SK-N-SH (cell line): ENCODE data around the gene SRP19. TPM values are rescaled to one million over a fixed set of nuclear protein-coding genes. Genes with fewer than 3 reads are reported as not detected.

ENCODE experiments used
- CTCF ChIA-PET: fragments of 300-600, 350-600 bp; formaldehyde crosslinking; extraction: SDS; loops from one replicate; lab custom pipeline; 2021; lab: Yijun Ruan, JAX
- POLR2A ChIA-PET: fragments of 350-600 bp; sonication (Branson Sonifier 250); formaldehyde crosslinking; extraction: SDS; loops from one replicate; lab custom pipeline; 2020; ENCODE audit warnings: antibody characterized with exemption, inconsistent platforms; lab: Yijun Ruan, JAX
- DNase-seq: peaks from one replicate; pipeline ENCODE4 v3.0.0; 2012
- H2AFZ ChIP-seq: fragments of 200-600 bp; sonication (generic); 2 replicates; pipeline ENCODE4 v1.8.1; 2016; ENCODE audit warnings: antibody characterized with exemption, mild to moderate bottlenecking, low read depth
- H3F3A ChIP-seq: fragments of 200-600 bp; sonication (generic); replicated peaks from 2 replicates; pipeline ENCODE3; 2016; ENCODE audit warnings: antibody characterized with exemption, mild to moderate bottlenecking; ENCODE audit not compliant: insufficient read depth
- H3K27ac ChIP-seq, 2 experiments: fragments of 200-500 bp in 1 of 2; fragments of 200-600 bp in 1 of 2; sonication (Bioruptor generic) in 1 of 2; sonication (generic), shearing (Covaris generic) in 1 of 2; 2 replicates each; pipeline versions ENCODE4 v1.5.1 to v1.6.1; 2014 to 2016; ENCODE audit warnings: low read depth in 2 of 2, inconsistent platforms in 1 of 2, low read length in 1 of 2, mild to moderate bottlenecking in 1 of 2, mixed read lengths in 1 of 2
- H3K27me3 ChIP-seq: fragments of 200-600 bp; sonication (generic), shearing (Covaris generic); 2 replicates; pipeline ENCODE4 v1.6.1; 2016; ENCODE audit warnings: mixed run types; ENCODE audit not compliant: insufficient read depth
- H3K36me3 ChIP-seq, 2 experiments: fragments of 200-500 bp in 1 of 2; fragments of 200-600 bp in 1 of 2; sonication (Bioruptor generic) in 1 of 2; sonication (generic) in 1 of 2; replicated peaks in 1 of 2; 2 replicates each; pipeline versions ENCODE3 to v1.5.1; 2014 to 2016; ENCODE audit warnings: low read length in 1 of 2, mild to moderate bottlenecking in 1 of 2; ENCODE audit not compliant: insufficient read depth in 2 of 2, control insufficient read depth in 1 of 2
- H3K4me1 ChIP-seq, 2 experiments: fragments of 200-500 bp in 1 of 2; fragments of 200-600 bp in 1 of 2; sonication (Bioruptor generic) in 1 of 2; sonication (generic), shearing (Covaris generic) in 1 of 2; 2 replicates each; pipeline versions ENCODE4 v1.5.1 to v1.6.1; 2014 to 2016; ENCODE audit warnings: low read depth in 1 of 2, low read length in 1 of 2, mixed run types in 1 of 2; ENCODE audit not compliant: insufficient read depth in 2 of 2, control insufficient read depth in 1 of 2
- H3K4me2 ChIP-seq: fragments of 200-600 bp; sonication (generic), shearing (Covaris generic); 2 replicates; pipeline ENCODE4 v1.6.1; 2017; ENCODE audit warnings: mixed run types
- H3K4me3 ChIP-seq, 2 experiments: fragments of 200-500 bp in 1 of 2; fragments of 200-600 bp in 1 of 2; sonication (Bioruptor generic) in 1 of 2; sonication (generic), shearing (Covaris generic) in 1 of 2; 2 replicates each; pipeline versions ENCODE4 v1.5.1 to v1.8.1; 2014 to 2016; ENCODE audit warnings: low read depth in 2 of 2, inconsistent platforms in 1 of 2, low read length in 1 of 2, mild to moderate bottlenecking in 1 of 2, mixed read lengths in 1 of 2, moderate library complexity in 1 of 2
- H3K79me2 ChIP-seq: fragments of 200-600 bp; sonication (generic); 2 replicates; pipeline ENCODE4 v1.8.1; 2017; ENCODE audit warnings: mild to moderate bottlenecking; ENCODE audit not compliant: insufficient read depth
- H3K9ac ChIP-seq: fragments of 200-600 bp; sonication (generic); 2 replicates; pipeline ENCODE4 v1.6.1; 2017; ENCODE audit warnings: mixed run types
- H3K9me2 ChIP-seq: fragments of 200-600 bp; sonication (generic); 2 replicates; pipeline ENCODE4 v1.6.1; 2017; ENCODE audit warnings: mixed run types
- H3K9me3 ChIP-seq: fragments of 200-600 bp; sonication (generic); 2 replicates; pipeline ENCODE4 v1.6.1; 2017; ENCODE audit warnings: mixed run types, mild to moderate bottlenecking, moderate library complexity
- H4K20me1 ChIP-seq: fragments of 200-600 bp; sonication (generic); 2 replicates; pipeline ENCODE4 v1.6.1; 2017; ENCODE audit warnings: mild to moderate bottlenecking, mixed run types; ENCODE audit not compliant: insufficient read depth
- EP300 ChIP-seq, 2 experiments: IDR thresholded peaks; 2 replicates each; pipeline versions ENCODE4 v1.4.0 to v1.6.1; 2012; ENCODE audit warnings: borderline replicate concordance in 1 of 2, low read depth in 1 of 2, low read length in 1 of 2
- FOSL2 ChIP-seq: IDR thresholded peaks from 2 replicates; pipeline ENCODE4 v1.4.0; 2012; ENCODE audit warnings: low read depth, mild to moderate bottlenecking, moderate library complexity, borderline replicate concordance
- FOXJ3 ChIP-seq: sonication (generic); formaldehyde crosslinking; IDR thresholded peaks from 2 replicates; pipeline ENCODE4 v1.5.1; 2020; ENCODE audit warnings: mild to moderate bottlenecking, missing genetic modification reagents
- FOXM1 ChIP-seq: IDR thresholded peaks from 2 replicates; pipeline ENCODE4 v1.4.0; 2012; ENCODE audit warnings: low read depth, mild to moderate bottlenecking
- GABPA ChIP-seq: IDR thresholded peaks from 2 replicates; pipeline ENCODE4 v1.4.0; 2012; ENCODE audit warnings: low read depth, mild to moderate bottlenecking
- IRF3 ChIP-seq: fragments of 150-350 bp; IDR thresholded peaks from 2 replicates; pipeline ENCODE4 v1.6.1; 2016; ENCODE audit warnings: mild to moderate bottlenecking, low read depth, low read length
- JUND ChIP-seq: IDR thresholded peaks from 2 replicates; pipeline ENCODE4 v1.4.0; 2012
- NFIC ChIP-seq: IDR thresholded peaks from 2 replicates; pipeline ENCODE4 v1.4.0; 2012; ENCODE audit warnings: borderline replicate concordance
- NRF1 ChIP-seq: IDR thresholded peaks from 2 replicates; pipeline ENCODE4 v1.6.1; 2012; ENCODE audit warnings: low read depth, mild to moderate bottlenecking, low read length
- SIN3A ChIP-seq: IDR thresholded peaks from 2 replicates; pipeline ENCODE4 v1.6.1; 2012; ENCODE audit warnings: low read depth, mild to moderate bottlenecking, low read length, moderate library complexity, borderline replicate concordance
- TAF1 ChIP-seq: IDR thresholded peaks from 2 replicates; pipeline ENCODE4 v1.6.1; 2012; ENCODE audit warnings: low read depth, mild to moderate bottlenecking, low read length, moderate library complexity, borderline replicate concordance
- USF2 ChIP-seq: fragments of 150-350 bp; IDR thresholded peaks from 2 replicates; pipeline ENCODE4 v1.6.1; 2017; ENCODE audit warnings: antibody characterized with exemption, low read length, low read depth, borderline replicate concordance
- WGBS: methylation state at CpG from one replicate; pipeline ENCODE4 v1.1.6; 2017; ENCODE audit warnings: low lambda C conversion rate; 5-methylcytosine and 5-hydroxymethylcytosine counted together
- polyA plus RNA-seq, 3 experiments: library from polyadenylated mRNA; depleted of rRNA; stranded (reverse); fragments of >200 nt; gene quantifications; 2 replicates each; pipeline ENCODE4 v1.2.3, GENCODE V29; 2012
- TF ChIP-seq, protein P1 (sequence below): IDR thresholded peaks from 2 replicates; pipeline ENCODE4 v1.6.1; 2012; ENCODE audit warnings: mild to moderate bottlenecking, low read depth, low read length, moderate library complexity
- TF ChIP-seq, protein P2 (sequence below): IDR thresholded peaks from 2 replicates; pipeline ENCODE4; 2012
- TF ChIP-seq, protein P3 (sequence below): IDR thresholded peaks from 2 replicates; pipeline ENCODE4 v1.4.0; 2012; ENCODE audit warnings: low read depth

SRP19 gene
- polyA plus RNA-seq, 1 of the 3 experiments (the other 2 are of a cell fraction) = 46.4 TPM

- TF ChIP-seq, protein P1, sequence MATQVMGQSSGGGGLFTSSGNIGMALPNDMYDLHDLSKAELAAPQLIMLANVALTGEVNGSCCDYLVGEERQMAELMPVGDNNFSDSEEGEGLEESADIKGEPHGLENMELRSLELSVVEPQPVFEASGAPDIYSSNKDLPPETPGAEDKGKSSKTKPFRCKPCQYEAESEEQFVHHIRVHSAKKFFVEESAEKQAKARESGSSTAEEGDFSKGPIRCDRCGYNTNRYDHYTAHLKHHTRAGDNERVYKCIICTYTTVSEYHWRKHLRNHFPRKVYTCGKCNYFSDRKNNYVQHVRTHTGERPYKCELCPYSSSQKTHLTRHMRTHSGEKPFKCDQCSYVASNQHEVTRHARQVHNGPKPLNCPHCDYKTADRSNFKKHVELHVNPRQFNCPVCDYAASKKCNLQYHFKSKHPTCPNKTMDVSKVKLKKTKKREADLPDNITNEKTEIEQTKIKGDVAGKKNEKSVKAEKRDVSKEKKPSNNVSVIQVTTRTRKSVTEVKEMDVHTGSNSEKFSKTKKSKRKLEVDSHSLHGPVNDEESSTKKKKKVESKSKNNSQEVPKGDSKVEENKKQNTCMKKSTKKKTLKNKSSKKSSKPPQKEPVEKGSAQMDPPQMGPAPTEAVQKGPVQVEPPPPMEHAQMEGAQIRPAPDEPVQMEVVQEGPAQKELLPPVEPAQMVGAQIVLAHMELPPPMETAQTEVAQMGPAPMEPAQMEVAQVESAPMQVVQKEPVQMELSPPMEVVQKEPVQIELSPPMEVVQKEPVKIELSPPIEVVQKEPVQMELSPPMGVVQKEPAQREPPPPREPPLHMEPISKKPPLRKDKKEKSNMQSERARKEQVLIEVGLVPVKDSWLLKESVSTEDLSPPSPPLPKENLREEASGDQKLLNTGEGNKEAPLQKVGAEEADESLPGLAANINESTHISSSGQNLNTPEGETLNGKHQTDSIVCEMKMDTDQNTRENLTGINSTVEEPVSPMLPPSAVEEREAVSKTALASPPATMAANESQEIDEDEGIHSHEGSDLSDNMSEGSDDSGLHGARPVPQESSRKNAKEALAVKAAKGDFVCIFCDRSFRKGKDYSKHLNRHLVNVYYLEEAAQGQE = peak; percentile 5; the same call in 1 of the 2 replicates
- TF ChIP-seq TAF1 = peak; percentile 74
- TF ChIP-seq IRF3 = 0 out of 2 replicates have a peak, but pooled peaks have one; percentile 46
- TF ChIP-seq, protein P2, sequence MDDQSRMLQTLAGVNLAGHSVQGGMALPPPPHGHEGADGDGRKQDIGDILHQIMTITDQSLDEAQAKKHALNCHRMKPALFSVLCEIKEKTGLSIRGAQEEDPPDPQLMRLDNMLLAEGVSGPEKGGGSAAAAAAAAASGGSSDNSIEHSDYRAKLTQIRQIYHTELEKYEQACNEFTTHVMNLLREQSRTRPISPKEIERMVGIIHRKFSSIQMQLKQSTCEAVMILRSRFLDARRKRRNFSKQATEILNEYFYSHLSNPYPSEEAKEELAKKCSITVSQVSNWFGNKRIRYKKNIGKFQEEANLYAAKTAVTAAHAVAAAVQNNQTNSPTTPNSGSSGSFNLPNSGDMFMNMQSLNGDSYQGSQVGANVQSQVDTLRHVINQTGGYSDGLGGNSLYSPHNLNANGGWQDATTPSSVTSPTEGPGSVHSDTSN = peak; percentile 99
- TF ChIP-seq GABPA = peak; percentile 95
- TF ChIP-seq FOXJ3 = no peak
- no peak for TF ChIP-seq NRF1
- 0 out of 2 replicates have a peak, but pooled peaks have one; percentile 25 for TF ChIP-seq FOXM1
- TF ChIP-seq EP300 (IDR thresholded peaks at IDR 0.05; ENCODE audit: borderline replicate concordance in 1 of 2, low read depth in 1 of 2, low read length in 1 of 2) = no peak
- TF ChIP-seq SIN3A = no peak
These were observed at the start of gene SRP19 (continued) for GRCh38 chr5:112860929-112861637.

DNA sequence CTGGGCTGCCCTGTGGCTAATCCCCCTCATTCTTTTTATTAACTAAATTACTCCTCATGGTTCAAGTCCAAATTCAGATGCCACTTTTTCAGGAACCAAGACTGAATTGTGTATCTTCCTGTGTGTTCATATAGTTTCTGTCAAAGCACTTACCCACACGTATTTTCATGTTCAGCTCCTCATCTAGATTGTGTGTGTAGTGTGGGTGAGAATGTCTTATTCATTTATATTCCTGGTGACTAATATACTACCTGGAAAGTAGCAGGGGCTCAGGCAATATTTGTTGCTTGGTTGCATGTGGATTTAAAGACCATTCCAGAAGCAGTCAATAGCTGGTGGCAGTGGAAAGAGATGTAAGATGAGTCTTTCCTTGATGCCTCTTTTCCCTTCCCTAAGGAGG lies 48.5 kb upstream of the SRP19 start:
- Histone ChIP-seq H3K9ac (no peak overlapping the region), H3K9me3 (no peaks in the 10 kb centered on the region), H3K9me2 (no peaks in the 10 kb centered on the region), H3K36me3 (peaks cover 16 to 38% of the 10 kb centered on the region in 2 experiments), H2AFZ (no peak overlapping the region), H3F3A (no peaks in the 10 kb centered on the region), H3K27ac (no peak overlapping the region), H3K27me3 (no peaks in the 10 kb centered on the region), H4K20me1 (no peaks in the 10 kb centered on the region), H3K4me1 (no peaks in the 10 kb centered on the region), H3K4me2 (no peak overlapping the region), H3K79me2 (no peaks in the 10 kb centered on the region), H3K4me3 (no peak overlapping the region)
- 100% methylated on average over 1 of the region's 1 CpG for WGBS
- DNase-seq = no peak
- CTCF ChIA-PET = no interaction called here
- TF ChIP-seq JUND = no peak
- no peak for TF ChIP-seq FOSL2
- TF ChIP-seq, protein P3, sequence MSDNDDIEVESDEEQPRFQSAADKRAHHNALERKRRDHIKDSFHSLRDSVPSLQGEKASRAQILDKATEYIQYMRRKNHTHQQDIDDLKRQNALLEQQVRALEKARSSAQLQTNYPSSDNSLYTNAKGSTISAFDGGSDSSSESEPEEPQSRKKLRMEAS = no peak
- TF ChIP-seq GABPA = no peak
- TF ChIP-seq USF2 = no peak
- TF ChIP-seq TAF1 = no peak
- TF ChIP-seq NFIC = no peak
- POLR2A ChIA-PET = no interaction called here
